Measurements from ENCODE around the gene INTS7.

DNA sequence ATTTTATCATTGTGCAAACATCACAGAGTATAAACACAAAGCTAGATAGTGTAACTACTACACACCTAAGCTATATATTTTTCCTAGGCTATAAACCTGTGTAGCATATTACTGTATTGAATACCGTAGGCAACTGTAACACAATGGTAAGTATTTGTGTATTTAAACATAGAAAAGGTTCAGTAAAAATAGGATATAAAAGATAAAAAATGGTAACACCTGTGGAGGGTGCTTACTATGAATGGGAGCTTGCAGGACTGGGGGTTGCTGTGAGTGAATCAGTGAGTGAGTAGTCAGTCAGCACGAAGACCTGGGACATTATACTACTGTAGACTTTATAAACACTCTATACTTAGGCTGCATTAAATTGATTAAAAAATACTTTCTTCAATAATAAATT is 4.3 kb upstream of the INTS7 start:
- TF ChIP-seq, protein P1, sequence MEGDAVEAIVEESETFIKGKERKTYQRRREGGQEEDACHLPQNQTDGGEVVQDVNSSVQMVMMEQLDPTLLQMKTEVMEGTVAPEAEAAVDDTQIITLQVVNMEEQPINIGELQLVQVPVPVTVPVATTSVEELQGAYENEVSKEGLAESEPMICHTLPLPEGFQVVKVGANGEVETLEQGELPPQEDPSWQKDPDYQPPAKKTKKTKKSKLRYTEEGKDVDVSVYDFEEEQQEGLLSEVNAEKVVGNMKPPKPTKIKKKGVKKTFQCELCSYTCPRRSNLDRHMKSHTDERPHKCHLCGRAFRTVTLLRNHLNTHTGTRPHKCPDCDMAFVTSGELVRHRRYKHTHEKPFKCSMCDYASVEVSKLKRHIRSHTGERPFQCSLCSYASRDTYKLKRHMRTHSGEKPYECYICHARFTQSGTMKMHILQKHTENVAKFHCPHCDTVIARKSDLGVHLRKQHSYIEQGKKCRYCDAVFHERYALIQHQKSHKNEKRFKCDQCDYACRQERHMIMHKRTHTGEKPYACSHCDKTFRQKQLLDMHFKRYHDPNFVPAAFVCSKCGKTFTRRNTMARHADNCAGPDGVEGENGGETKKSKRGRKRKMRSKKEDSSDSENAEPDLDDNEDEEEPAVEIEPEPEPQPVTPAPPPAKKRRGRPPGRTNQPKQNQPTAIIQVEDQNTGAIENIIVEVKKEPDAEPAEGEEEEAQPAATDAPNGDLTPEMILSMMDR (IDR thresholded peaks at IDR 0.05): no peak
- TF ChIP-seq, protein P2, sequence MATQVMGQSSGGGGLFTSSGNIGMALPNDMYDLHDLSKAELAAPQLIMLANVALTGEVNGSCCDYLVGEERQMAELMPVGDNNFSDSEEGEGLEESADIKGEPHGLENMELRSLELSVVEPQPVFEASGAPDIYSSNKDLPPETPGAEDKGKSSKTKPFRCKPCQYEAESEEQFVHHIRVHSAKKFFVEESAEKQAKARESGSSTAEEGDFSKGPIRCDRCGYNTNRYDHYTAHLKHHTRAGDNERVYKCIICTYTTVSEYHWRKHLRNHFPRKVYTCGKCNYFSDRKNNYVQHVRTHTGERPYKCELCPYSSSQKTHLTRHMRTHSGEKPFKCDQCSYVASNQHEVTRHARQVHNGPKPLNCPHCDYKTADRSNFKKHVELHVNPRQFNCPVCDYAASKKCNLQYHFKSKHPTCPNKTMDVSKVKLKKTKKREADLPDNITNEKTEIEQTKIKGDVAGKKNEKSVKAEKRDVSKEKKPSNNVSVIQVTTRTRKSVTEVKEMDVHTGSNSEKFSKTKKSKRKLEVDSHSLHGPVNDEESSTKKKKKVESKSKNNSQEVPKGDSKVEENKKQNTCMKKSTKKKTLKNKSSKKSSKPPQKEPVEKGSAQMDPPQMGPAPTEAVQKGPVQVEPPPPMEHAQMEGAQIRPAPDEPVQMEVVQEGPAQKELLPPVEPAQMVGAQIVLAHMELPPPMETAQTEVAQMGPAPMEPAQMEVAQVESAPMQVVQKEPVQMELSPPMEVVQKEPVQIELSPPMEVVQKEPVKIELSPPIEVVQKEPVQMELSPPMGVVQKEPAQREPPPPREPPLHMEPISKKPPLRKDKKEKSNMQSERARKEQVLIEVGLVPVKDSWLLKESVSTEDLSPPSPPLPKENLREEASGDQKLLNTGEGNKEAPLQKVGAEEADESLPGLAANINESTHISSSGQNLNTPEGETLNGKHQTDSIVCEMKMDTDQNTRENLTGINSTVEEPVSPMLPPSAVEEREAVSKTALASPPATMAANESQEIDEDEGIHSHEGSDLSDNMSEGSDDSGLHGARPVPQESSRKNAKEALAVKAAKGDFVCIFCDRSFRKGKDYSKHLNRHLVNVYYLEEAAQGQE (IDR thresholded peaks at IDR 0.05; ENCODE audit: insufficient read depth in 1 of 2, low read depth in 2 of 2, low read length in 1 of 2): no peak
- TF ChIP-seq POLR2AphosphoS5 (IDR thresholded peaks at IDR 0.05; ENCODE audit: low read depth, low read length) (no peak), TCF7L2 (IDR thresholded peaks at IDR 0.05; ENCODE audit: low read depth, low read length) (no peak), SIN3A (IDR thresholded peaks at IDR 0.05; ENCODE audit: borderline replicate concordance, insufficient read depth, low read depth, low read length) (no peak)
